D721Med (cell line): Measurements from ENCODE around the gene HLA-DMB.

ENCODE experiments used
- DNase-seq: peaks from one replicate; pipeline ENCODE4 v3.0.0; 2011; ENCODE audit warnings: low spot score; ENCODE audit not compliant: insufficient read length
- FAIRE-seq: peaks from 2 replicates; lab custom pipeline; 2011; peaks lifted over from hg19 to GRCh38; lab: Jason Lieb, UNC
- TF ChIP-seq, protein P1 (sequence below): IDR thresholded peaks from 2 replicates; pipeline ENCODE4 v1.5.1; 2012; ENCODE audit warnings: mild to moderate bottlenecking, control low read depth; ENCODE audit not compliant: insufficient read depth; ENCODE audit errors: missing control alignments

The HLA-DMB gene

DNA sequence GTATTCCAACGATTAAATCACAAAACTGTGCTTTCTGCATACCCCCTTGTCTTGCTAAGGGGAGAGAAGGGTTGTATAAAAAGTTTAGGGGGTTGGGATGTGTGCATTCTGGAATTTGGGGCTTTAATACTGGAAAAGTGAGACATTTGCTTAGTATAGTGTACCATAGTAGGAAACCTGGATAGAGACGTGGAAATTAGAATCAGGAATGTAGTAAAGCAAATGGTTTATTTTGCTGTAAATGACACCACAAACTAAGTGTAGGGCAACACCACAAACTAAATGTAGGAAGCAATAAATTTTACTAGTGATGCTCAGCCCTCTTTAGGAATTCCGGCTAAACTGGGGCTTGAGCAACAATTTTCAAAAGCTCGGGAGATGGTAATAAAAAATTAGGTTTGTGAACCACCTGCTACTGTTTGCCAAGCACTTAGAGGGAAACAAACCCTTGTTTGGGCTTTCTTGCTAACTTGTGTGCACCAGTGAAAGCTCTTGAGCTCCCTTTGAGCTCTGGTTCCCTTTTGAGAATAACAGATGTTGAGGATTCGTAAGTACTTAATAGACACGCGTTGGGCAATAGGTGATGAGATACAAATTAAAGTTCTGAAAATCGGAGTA is 41.4 kb upstream of the HLA-DMB start:
- FAIRE-seq, result peak; percentile 58
- no peak for DNase-seq
- TF ChIP-seq, protein P1, sequence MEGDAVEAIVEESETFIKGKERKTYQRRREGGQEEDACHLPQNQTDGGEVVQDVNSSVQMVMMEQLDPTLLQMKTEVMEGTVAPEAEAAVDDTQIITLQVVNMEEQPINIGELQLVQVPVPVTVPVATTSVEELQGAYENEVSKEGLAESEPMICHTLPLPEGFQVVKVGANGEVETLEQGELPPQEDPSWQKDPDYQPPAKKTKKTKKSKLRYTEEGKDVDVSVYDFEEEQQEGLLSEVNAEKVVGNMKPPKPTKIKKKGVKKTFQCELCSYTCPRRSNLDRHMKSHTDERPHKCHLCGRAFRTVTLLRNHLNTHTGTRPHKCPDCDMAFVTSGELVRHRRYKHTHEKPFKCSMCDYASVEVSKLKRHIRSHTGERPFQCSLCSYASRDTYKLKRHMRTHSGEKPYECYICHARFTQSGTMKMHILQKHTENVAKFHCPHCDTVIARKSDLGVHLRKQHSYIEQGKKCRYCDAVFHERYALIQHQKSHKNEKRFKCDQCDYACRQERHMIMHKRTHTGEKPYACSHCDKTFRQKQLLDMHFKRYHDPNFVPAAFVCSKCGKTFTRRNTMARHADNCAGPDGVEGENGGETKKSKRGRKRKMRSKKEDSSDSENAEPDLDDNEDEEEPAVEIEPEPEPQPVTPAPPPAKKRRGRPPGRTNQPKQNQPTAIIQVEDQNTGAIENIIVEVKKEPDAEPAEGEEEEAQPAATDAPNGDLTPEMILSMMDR, result no peak

DNA sequence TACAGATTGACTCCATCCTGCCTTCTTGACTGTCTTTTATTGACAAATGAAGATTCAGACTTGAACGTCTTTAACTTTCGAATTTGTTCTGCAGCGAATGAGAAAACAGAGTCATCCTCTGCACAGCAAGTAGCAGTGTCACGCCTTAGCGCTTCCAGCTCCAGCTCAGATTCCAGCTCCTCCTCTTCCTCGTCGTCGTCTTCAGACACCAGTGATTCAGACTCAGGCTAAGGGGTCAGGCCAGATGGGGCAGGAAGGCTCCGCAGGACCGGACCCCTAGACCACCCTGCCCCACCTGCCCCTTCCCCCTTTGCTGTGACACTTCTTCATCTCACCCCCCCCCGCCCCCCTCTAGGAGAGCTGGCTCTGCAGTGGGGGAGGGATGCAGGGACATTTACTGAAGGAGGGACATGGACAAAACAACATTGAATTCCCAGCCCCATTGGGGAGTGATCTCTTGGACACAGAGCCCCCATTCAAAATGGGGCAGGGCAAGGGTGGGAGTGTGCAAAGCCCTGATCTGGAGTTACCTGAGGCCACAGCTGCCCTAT is 39.7 kb upstream of the HLA-DMB start:
- DNase-seq (no peak), FAIRE-seq (no peak)
- TF ChIP-seq, protein P1, result no peak

DNA sequence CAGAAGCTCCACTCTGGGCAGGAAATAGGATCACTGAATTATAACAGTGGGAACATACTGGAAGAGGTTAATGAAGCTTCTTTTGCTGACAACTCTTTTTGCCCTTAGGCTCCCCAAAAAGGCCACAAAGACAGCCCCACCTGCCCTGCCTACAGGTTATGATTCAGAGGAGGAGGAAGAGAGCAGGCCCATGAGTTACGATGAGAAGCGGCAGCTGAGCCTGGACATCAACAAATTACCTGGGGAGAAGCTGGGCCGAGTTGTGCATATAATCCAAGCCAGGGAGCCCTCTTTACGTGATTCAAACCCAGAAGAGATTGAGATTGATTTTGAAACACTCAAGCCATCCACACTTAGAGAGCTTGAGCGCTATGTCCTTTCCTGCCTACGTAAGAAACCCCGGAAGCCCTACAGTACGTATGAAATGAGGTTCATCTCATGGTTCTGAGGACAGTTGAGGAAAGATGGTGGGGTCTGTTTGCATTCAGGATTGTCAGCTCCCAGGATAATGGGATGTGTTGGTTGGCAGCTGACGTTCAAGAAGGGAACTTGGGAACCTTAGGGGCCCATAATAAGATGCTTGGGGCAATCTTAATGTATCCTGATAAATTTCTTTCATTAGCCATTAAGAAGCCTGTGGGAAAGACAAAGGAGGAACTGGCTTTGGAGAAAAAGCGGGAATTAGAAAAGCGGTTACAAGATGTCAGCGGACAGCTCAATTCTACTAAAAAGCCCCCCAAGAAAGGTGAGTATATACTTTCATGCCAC is 39.1 kb upstream of the HLA-DMB start:
- no peak for DNase-seq
- TF ChIP-seq, protein P1, result no peak
- FAIRE-seq, result no peak

DNA sequence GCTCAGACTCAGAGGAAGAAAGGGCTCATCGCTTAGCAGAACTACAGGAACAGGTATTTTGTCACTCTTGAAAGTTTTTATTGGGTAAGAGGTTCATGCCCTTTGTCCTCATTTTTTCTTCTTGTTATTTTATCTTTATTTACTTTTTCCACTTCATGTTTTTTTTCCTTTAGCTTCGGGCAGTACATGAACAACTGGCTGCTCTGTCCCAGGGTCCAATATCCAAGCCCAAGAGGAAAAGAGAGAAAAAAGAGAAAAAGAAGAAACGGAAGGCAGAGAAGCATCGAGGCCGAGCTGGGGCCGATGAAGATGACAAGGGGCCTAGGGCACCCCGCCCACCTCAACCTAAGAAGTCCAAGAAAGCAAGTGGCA is 37.1 kb upstream of the HLA-DMB start:
- DNase-seq (no peak), FAIRE-seq (no peak)
- TF ChIP-seq, protein P1, result no peak

DNA sequence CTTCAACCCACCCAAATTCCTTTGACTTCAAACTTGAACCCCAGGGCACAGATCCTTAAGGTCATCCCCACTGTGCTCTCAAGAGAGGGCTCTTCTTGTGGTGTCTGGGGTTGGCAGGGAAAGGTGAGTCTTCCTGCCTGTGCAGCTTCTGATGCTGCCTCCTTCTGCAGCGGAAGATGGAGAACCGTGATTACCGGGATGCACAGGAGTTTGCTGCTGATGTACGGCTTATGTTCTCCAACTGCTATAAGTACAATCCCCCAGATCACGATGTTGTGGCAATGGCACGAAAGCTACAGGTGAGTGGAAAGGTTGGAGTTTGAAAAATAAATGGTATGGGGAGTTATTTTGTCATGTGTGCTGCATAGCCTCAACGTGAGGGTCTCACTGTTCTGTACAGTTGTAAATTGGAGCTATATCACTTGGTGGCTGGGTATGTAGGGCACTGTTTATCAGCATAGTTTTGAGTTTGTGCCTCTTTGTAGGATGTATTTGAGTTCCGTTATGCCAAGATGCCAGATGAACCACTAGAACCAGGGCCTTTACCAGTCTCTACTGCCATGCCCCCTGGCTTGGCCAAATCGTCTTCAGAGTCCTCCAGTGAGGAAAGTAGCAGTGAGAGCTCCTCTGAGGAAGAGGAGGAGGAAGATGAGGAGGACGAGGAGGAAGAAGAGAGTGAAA is 36.6 kb upstream of the HLA-DMB start:
- DNase-seq (no peak), FAIRE-seq (no peak)
- TF ChIP-seq, protein P1, result no peak

DNA sequence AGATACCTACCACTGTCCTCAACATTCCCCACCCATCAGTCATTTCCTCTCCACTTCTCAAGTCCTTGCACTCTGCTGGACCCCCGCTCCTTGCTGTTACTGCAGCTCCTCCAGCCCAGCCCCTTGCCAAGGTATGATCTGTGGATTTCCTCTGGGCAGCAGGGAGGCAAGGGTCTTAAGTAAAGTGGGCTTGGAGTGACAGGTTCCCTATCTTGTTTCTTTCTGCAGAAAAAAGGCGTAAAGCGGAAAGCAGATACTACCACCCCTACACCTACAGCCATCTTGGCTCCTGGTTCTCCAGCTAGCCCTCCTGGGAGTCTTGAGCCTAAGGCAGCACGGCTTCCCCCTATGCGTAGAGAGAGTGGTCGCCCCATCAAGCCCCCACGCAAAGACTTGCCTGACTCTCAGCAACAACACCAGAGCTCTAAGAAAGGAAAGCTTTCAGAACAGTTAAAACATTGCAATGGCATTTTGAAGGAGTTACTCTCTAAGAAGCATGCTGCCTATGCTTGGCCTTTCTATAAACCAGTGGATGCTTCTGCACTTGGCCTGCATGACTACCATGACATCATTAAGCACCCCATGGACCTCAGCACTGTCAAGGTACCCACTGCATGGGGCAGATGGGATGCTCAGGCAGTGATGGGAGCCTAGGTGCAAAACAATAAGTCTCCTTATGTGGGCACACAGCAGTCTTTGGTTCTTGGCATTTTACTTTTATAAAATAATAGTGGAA is 35.7 kb upstream of the HLA-DMB start:
- FAIRE-seq (no peak), DNase-seq (no peak)
- TF ChIP-seq, protein P1, result no peak
